Upper lobe of left lung (tissue), 6 donors: ENCODE measurements around the gene AAMP. TPM values are rescaled to one million over a fixed set of nuclear protein-coding genes. Genes with fewer than 3 reads are reported as not detected.

Experiments used
- ATAC-seq, 2 donors: fragments of 200-7000 bp; cut with Tn5 transposase; one replicate each; pipeline ENCODE4 v1.9.1; 2022; ENCODE audit warnings: mild to moderate bottlenecking in 2 of 2, moderate library complexity in 2 of 2; ENCODE audit not compliant: low FRiP score in 2 of 2
- DNase-seq, 2 donors: peaks; one replicate each; pipeline ENCODE4 v3.0.0-alpha.2; 2019 to 2020
- H3K27ac ChIP-seq, 4 donors: fragments of 200-600 bp; sonication (generic); one replicate each; pipeline ENCODE4 v1.5.1; 2016 to 2019
- H3K27me3 ChIP-seq, 4 donors: fragments of 200-600 bp; sonication (generic); one replicate each; pipeline ENCODE4 v1.5.1; 2017 to 2019
- H3K36me3 ChIP-seq, 4 donors: fragments of 200-600 bp; sonication (generic); one replicate each; pipeline ENCODE4 v1.5.1; 2016 to 2019
- H3K4me1 ChIP-seq, 4 donors: fragments of 200-600 bp; sonication (generic); one replicate each; pipeline ENCODE4 v1.5.1; 2018 to 2019
- H3K4me3 ChIP-seq, 4 donors: fragments of 200-600 bp; sonication (generic); one replicate each; pipeline ENCODE4 v1.5.1; 2017 to 2019; ENCODE audit warnings: mild to moderate bottlenecking in 2 of 4, moderate library complexity in 1 of 4
- H3K9me3 ChIP-seq, 4 donors: fragments of 200-600 bp; sonication (generic); one replicate each; pipeline ENCODE4 v1.5.1; 2018 to 2019
- CTCF ChIP-seq, 6 experiments: fragments of 450-650 bp in 4 of 6; fragments of 200-600 bp in 2 of 6; sonication (generic) in 2 of 6; IDR thresholded peaks; one replicate each; pipeline ENCODE4 v1.5.1; 2016 to 2019; ENCODE audit warnings: antibody characterized with exemption in 6 of 6
- EP300 ChIP-seq, 4 donors: sonication (generic); formaldehyde crosslinking; IDR thresholded peaks; one replicate each; pipeline ENCODE4 v1.5.1; 2017; ENCODE audit warnings: antibody characterized with exemption in 4 of 4, control low read depth in 2 of 4
- POLR2A ChIP-seq, 4 donors: fragments of 450-650 bp; IDR thresholded peaks; one replicate each; pipeline ENCODE4 v1.5.1; 2016 to 2017; ENCODE audit warnings: antibody characterized with exemption in 4 of 4, mild to moderate bottlenecking in 2 of 4
- POLR2AphosphoS5 ChIP-seq, 2 donors: sonication (generic); formaldehyde crosslinking; IDR thresholded peaks; one replicate each; pipeline ENCODE4 v1.5.1; 2017; ENCODE audit warnings: antibody characterized with exemption in 2 of 2
- WGBS, 2 donors: methylation state at CpG; one replicate each; pipeline ENCODE4 v1.1.5; 2017 to 2018; 5-methylcytosine and 5-hydroxymethylcytosine counted together
- total RNA-seq, 6 donors: library from RNA; depleted of rRNA in 4 of 6; stranded (reverse); fragments of >200 nt in 4 of 6; gene quantifications; one replicate each; pipeline versions ENCODE4 v1.1.0 to v1.2.1, GENCODE V29; 2016 to 2021
- donor health status: DM: no; HTN: no; CAD: no; lungs with moderate emphysema.
- donor health status: DM: no; HTN: yes; CAD: no; lungs with severe emphysema.

AAMP gene
- total RNA-seq, 6 donors from 2014 or later = 67.1 to 168 (median 118) TPM

DNA sequence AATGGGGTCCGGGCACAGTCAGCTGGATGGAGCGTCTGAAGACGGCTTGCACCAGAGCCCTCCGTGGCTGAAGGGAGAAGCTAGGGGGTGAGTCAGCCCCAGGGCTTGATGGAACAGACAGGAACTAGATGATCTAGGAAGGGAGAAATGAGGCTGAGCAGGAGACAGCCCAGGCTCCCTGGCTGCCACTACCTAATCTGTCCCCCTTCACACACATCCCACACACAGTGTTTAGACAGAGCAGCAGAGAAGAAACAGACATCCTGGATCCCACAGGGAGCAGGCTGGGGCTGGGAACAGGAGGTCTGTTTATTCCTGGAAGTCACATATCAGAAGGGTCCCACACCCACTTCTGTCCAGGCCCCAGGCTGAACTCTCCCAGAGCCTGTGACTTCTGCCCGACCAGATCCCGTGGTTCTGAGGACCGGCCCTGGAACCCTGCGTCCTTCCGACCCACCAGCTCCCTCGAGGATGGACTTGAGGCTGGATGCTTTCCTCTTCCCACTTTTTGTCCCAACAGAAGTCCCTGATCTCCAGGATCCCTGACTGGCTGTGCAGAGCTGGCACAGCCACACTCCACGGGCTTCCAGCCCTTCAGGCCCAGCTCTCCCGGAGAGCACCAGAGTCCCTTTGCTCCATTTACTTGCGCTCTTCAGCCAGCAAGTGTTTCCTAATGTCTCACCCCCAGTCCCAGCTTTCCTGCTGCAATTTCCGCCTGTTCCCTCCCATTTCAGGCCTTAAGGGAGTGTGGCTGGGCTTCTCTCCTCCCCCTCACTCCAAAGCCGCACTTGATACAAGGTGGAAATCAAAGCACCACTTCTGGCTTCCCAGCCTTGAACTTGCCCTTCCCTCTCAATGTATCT lies 10.6 kb downstream of the AAMP start:
- no peaks in the 10 kb centered on the region for H3K27me3 ChIP-seq
- H3K9me3 ChIP-seq = no peaks in the 10 kb centered on the region
- TF ChIP-seq POLR2A (IDR thresholded peaks at IDR 0.05) (peak in 1 of 4 donors; percentile 30), CTCF (IDR thresholded peaks at IDR 0.05) (no peak), POLR2AphosphoS5 (IDR thresholded peaks at IDR 0.05) (peak; percentile 27 to 53), EP300 (IDR thresholded peaks at IDR 0.05) (peak in 2 of 4 donors; percentile 42 to 49)
- H3K27ac ChIP-seq = peak overlapping the region; percentile 69 to 85 (median 77)
- 42 to 46% methylated on average over 15 of the region's 15 CpGs for WGBS, 2 donors
- ATAC-seq (peak; percentile 80 to 85), DNase-seq (peak in 1 of 2 donors; percentile 73)
- no peak overlapping the region for H3K4me3 ChIP-seq
- peaks cover 0 to 47% (median 37%) of the 10 kb centered on the region in 4 donors for H3K36me3 ChIP-seq
- H3K4me1 ChIP-seq = peaks cover 54 to 64% (median 60%) of the 10 kb centered on the region in 4 donors

GRCh38 chr2:218257390-218257981 lies 12.5 kb downstream of the AAMP start:
- Histone ChIP-seq H3K4me3 (no peak overlapping the region), H3K4me1 (peaks cover 46 to 55% (median 48%) of the 10 kb centered on the region in 4 donors), H3K36me3 (peaks cover 12 to 48% (median 40%) of the 10 kb centered on the region in 4 donors), H3K9me3 (no peaks in the 10 kb centered on the region), H3K27ac (peak overlapping the region in 3 of 4 donors; percentile 6 to 80 (median 64)), H3K27me3 (no peaks in the 10 kb centered on the region)
- TF ChIP-seq CTCF (IDR thresholded peaks at IDR 0.05) (peak in 5 of 6 experiments; percentile 31 to 71 (median 54)), POLR2AphosphoS5 (IDR thresholded peaks at IDR 0.05) (no peak), POLR2A (IDR thresholded peaks at IDR 0.05) (no peak)
- DNase-seq (peak in 1 of 2 donors; percentile 46), ATAC-seq (peak; percentile 26 to 49)
- WGBS, 2 donors = 26 to 35% methylated on average over 7 to 8 of the region's 8 CpGs

DNA sequence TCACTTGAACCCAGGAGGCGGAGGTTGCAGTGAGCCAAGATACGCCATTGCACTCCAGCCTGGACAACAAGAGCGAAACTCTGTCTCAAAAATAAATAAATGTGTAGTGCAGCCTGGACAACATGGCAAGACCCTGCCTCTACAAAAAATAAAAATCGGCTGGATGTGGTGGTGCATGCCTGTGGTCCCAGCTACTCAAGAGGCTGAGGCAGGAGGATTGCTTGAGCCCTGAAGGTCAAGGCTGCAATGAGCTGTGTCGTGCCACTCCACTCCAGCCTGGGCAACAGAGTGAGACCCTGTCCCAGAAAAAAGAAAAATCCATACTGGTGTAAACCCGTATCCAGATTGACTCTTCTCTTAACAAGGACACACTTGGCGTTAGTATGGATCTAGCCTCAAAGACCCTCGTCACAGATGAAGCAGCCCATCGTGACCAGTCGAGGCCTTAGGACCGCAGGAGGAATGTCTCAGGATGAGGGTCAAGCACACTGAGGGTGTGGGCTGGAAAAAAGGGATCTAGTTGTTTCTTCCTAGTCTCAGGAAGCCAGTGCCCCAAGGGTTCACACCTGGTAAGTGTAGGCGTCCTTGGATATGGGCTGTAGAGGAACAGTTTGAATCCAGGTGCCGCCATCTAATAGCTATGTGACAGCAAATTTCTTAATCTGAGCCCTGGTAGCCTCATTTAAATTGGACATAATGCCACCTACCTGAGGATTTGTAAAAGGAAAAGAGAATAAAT lies 13.2 kb downstream of the AAMP start:
- H3K4me3 ChIP-seq = no peak overlapping the region
- no peaks in the 10 kb centered on the region for H3K27me3 ChIP-seq
- peaks cover 19 to 53% (median 46%) of the 10 kb centered on the region in 4 donors for H3K36me3 ChIP-seq
- no peak for DNase-seq
- H3K9me3 ChIP-seq = no peaks in the 10 kb centered on the region
- peaks cover 40 to 50% (median 44%) of the 10 kb centered on the region in 4 donors for H3K4me1 ChIP-seq
- WGBS, 2 donors = 93 to 96% methylated on average over 13 of the region's 13 CpGs
- peak overlapping the region in 3 of 4 donors; percentile 6 to 80 (median 64) for H3K27ac ChIP-seq
- TF ChIP-seq EP300 (IDR thresholded peaks at IDR 0.05) (no peak), POLR2AphosphoS5 (IDR thresholded peaks at IDR 0.05) (no peak), CTCF (IDR thresholded peaks at IDR 0.05) (no peak), POLR2A (IDR thresholded peaks at IDR 0.05) (no peak)
- no peak for ATAC-seq

DNA sequence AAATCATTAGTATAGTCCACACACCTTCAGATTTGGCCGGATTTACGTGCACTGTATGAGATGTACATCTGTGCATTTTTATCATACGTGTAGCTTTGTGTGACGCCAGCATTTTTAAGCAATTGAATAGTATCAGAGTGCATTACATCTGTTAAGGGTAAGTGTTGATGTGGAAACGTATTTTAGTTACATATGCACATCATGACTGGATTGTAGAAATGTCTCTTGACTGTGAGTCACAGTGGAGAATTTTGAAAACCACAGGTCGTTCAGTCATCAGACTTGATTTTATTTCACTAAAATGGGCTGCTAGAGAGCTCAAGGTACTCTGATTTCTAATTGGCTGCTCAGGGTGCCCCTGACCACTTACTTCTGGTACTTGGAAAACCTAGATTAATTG lies 14.5 kb downstream of the AAMP start:
- Histone ChIP-seq H3K9me3 (no peaks in the 10 kb centered on the region), H3K27me3 (no peaks in the 10 kb centered on the region), H3K4me3 (no peak overlapping the region), H3K4me1 (peaks cover 28 to 37% (median 33%) of the 10 kb centered on the region in 4 donors), H3K36me3 (peaks cover 32 to 67% (median 60%) of the 10 kb centered on the region in 4 donors), H3K27ac (peak overlapping the region in 1 of 4 donors; percentile 1)
- TF ChIP-seq POLR2AphosphoS5 (IDR thresholded peaks at IDR 0.05) (no peak), EP300 (IDR thresholded peaks at IDR 0.05) (no peak), POLR2A (IDR thresholded peaks at IDR 0.05) (no peak), CTCF (IDR thresholded peaks at IDR 0.05) (no peak)
- DNase-seq = no peak
- 79 to 86% methylated on average over 6 of the region's 6 CpGs for WGBS, 2 donors
- no peak for ATAC-seq
